Stomach (tissue), 4 donors: ENCODE measurements around the gene MAEL.

Experiments
- EP300 ChIP-seq: sonication (generic); formaldehyde crosslinking; IDR thresholded peaks from one replicate; pipeline ENCODE4 v1.6.1; 2017; ENCODE audit warnings: antibody characterized with exemption
- TF ChIP-seq, protein P1 (sequence below), 7 experiments: fragments of 450-650 bp in 4 of 7; fragments of 200-600 bp in 3 of 7; sonication (generic) in 3 of 7; IDR thresholded peaks; one replicate each; pipeline ENCODE4 v1.5.1; 2016 to 2019; ENCODE audit warnings: antibody characterized with exemption in 7 of 7, control low read depth in 2 of 7, mild to moderate bottlenecking in 1 of 7

DNA sequence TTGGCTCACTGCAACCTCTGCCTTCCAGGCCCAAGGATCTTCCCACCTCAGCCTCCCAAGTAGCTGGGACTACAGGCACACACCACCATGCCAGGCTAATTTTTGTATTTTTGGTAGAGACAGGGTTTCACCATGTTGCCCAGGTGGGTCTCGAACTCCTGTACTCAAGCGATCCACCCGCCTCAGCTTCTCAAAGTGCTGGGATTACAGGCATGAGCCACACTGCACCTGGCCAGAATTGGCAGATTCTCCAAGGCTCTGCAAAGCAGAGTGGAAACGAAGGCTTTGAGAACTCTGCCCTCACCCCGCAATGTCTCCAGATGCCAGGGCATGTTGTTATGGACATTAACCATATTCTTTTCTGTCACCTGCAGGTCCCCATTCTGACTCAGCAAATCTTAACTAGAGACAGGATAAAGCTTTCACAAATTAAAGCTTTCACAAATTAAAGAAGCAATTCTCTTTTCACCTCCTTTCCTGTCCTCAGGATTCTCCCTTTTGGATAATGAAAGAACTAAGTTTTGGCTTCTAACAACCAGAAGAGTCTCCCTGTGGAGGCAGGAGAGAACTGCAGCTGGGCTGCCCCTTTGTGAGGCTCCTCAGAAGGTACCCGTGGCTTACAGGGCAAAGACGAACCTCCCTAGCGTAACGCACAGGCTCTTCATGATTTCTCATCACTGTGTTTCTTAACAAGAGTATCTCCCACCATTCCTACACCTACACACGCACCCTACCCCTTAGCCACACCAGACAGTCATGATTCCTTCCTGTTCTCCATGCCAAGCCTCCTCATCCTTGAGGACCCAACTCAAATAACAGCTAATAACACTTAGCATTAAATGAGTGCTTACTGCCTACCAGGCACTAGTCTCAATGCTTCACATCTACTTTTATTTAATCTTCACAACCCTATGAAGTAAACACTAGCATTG is 71.3 kb downstream of the MAEL start:
- TF ChIP-seq, protein P1, sequence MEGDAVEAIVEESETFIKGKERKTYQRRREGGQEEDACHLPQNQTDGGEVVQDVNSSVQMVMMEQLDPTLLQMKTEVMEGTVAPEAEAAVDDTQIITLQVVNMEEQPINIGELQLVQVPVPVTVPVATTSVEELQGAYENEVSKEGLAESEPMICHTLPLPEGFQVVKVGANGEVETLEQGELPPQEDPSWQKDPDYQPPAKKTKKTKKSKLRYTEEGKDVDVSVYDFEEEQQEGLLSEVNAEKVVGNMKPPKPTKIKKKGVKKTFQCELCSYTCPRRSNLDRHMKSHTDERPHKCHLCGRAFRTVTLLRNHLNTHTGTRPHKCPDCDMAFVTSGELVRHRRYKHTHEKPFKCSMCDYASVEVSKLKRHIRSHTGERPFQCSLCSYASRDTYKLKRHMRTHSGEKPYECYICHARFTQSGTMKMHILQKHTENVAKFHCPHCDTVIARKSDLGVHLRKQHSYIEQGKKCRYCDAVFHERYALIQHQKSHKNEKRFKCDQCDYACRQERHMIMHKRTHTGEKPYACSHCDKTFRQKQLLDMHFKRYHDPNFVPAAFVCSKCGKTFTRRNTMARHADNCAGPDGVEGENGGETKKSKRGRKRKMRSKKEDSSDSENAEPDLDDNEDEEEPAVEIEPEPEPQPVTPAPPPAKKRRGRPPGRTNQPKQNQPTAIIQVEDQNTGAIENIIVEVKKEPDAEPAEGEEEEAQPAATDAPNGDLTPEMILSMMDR (IDR thresholded peaks at IDR 0.05), result peak in 2 of 7 experiments; percentile 9 to 13
- TF ChIP-seq EP300, result no peak
